HepG2 (cell line): ENCODE results near the gene CYP4F8. TPM values are rescaled to one million over a fixed set of nuclear protein-coding genes. Genes with fewer than 3 reads are reported as not detected.
A peak's percentile ranks its signal among the peaks of the same experiment; 100 is the strongest.

Source experiments
- KDM4B ChIP-seq: sonication (generic); formaldehyde crosslinking; IDR thresholded peaks from 2 replicates; pipeline ENCODE4 v1.4.0; 2020; ENCODE audit warnings: missing genetic modification reagents
- RAD51 ChIP-seq: fragments of 450-650 bp; IDR thresholded peaks from 2 replicates; pipeline ENCODE4 v1.6.1; 2016; ENCODE audit warnings: borderline replicate concordance
- SMYD3 ChIP-seq: sonication (generic); formaldehyde crosslinking; IDR thresholded peaks from 2 replicates; pipeline ENCODE4 v1.8.1; 2023; ENCODE audit warnings: mild to moderate bottlenecking, missing genetic modification reagents
- SNAPC2 ChIP-seq: sonication (generic); formaldehyde crosslinking; IDR thresholded peaks from 2 replicates; pipeline ENCODE4 v1.8.1; 2022; ENCODE audit warnings: mild to moderate bottlenecking, missing genetic modification reagents
- SRF ChIP-seq: IDR thresholded peaks from 2 replicates; pipeline ENCODE4 v1.6.1; 2011; ENCODE audit warnings: mild to moderate bottlenecking, low read depth, low read length, moderate library complexity
- TBP ChIP-seq: sonication (generic); formaldehyde crosslinking; IDR thresholded peaks from 2 replicates; pipeline ENCODE4 v1.5.0; 2020; ENCODE audit warnings: missing genetic modification reagents
- ZKSCAN1 ChIP-seq: fragments of 150-350 bp; IDR thresholded peaks from 2 replicates; pipeline ENCODE4 v1.6.1; 2014; ENCODE audit warnings: low read length
- ZNF891 ChIP-seq: sonication (generic); formaldehyde crosslinking; IDR thresholded peaks from 2 replicates; pipeline ENCODE4 v1.5.0; 2020; ENCODE audit warnings: mild to moderate bottlenecking, missing genetic modification reagents
- polyA plus RNA-seq, 8 experiments: library from polyadenylated mRNA; depleted of rRNA in 3 of 8; stranded (reverse) in 7 of 8; unstranded in 1 of 8; fragments of >200 nt; fragmentation: Illumina TruSeq in 4 of 8; extraction: Trizol in 4 of 8; gene quantifications; 2 replicates each; pipeline versions ENCODE4 v1.2.1 to v1.2.3, GENCODE V29; 2011 to 2016; ENCODE audit warnings: low read depth in 4 of 8, missing spikeins in 1 of 8, mixed read lengths in 1 of 8; ENCODE audit not compliant: insufficient read depth in 1 of 8
- total RNA-seq, 5 experiments: library from RNA; depleted of rRNA; stranded (reverse); fragments of >200 nt; fragmentation: Illumina TruSeq; extraction: Trizol; gene quantifications; 2 replicates each; pipeline ENCODE4 v1.2.3, GENCODE V29; 2016; ENCODE audit warnings: low read depth in 1 of 5
- TF ChIP-seq, protein P1 (sequence below): sonication (generic); formaldehyde crosslinking; IDR thresholded peaks from 2 replicates; pipeline ENCODE4 v1.4.0; 2020; ENCODE audit warnings: missing genetic modification reagents, borderline replicate concordance
- TF ChIP-seq, protein P2 (sequence below): IDR thresholded peaks from 2 replicates; pipeline ENCODE4 v1.6.1; 2016
- TF ChIP-seq, protein P3 (sequence below): sonication (generic); formaldehyde crosslinking; IDR thresholded peaks from 2 replicates; pipeline ENCODE4 v1.4.0; 2020; ENCODE audit warnings: missing genetic modification reagents
- TF ChIP-seq, protein P4 (sequence below), 2 experiments: sonication (generic) in 1 of 2; formaldehyde crosslinking in 1 of 2; IDR thresholded peaks; 2 replicates each; pipeline versions ENCODE4 v1.4.0 to v1.6.1; 2018 to 2020; ENCODE audit warnings: missing genetic modification reagents in 2 of 2, borderline replicate concordance in 1 of 2, low read depth in 1 of 2, mild to moderate bottlenecking in 1 of 2, missing biosample characterization in 1 of 2
- TF ChIP-seq, protein P5 (sequence below): sonication (generic); formaldehyde crosslinking; IDR thresholded peaks from 2 replicates; pipeline ENCODE4 v1.8.1; 2023; ENCODE audit warnings: mild to moderate bottlenecking, moderate library complexity, missing genetic modification reagents
- TF ChIP-seq, protein P6 (sequence below): sonication (generic); formaldehyde crosslinking; IDR thresholded peaks from 2 replicates; pipeline ENCODE4 v1.5.0; 2020; ENCODE audit warnings: mild to moderate bottlenecking, missing genetic modification reagents, borderline replicate concordance

Gene CYP4F8
- total and polyA plus RNA-seq, 2 of the 13 experiments (the other 11 are each of a cell fraction or from before 2014, with no cell fraction given) = not detected

DNA sequence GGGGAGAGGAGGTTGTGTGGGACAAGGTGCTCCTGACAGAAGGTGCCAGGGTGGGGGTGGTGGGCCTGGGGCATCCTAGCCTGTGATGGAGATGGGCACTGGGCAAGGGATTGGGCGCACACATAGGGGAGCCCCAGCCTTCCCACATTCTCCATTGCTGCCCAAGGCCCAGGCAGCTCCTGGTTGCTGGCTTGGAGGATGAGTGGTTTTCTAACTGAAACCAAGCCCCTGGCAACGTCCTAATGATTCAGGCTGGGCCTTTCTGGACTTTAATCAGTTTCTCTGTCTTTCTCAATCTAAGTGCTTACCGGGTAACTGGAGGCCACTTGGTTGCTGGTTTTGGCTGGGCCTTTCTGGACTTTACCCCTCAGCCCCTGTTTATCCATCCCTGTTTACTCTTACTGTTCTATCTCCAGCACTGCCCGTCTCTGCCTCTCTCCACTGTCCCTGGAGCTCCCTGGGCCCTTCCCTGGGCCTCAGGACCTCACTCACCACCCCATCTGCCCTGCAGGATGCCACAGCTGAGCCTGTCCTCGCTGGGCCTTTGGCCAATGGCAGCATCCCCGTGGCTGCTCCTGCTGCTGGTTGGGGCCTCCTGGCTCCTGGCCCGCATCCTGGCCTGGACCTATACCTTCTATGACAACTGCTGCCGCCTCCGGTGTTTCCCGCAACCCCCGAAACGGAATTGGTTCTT, 26.0 kb downstream of the CYP4F8 start (continued):
- TF ChIP-seq, protein P1, sequence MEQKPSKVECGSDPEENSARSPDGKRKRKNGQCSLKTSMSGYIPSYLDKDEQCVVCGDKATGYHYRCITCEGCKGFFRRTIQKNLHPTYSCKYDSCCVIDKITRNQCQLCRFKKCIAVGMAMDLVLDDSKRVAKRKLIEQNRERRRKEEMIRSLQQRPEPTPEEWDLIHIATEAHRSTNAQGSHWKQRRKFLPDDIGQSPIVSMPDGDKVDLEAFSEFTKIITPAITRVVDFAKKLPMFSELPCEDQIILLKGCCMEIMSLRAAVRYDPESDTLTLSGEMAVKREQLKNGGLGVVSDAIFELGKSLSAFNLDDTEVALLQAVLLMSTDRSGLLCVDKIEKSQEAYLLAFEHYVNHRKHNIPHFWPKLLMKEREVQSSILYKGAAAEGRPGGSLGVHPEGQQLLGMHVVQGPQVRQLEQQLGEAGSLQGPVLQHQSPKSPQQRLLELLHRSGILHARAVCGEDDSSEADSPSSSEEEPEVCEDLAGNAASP = peak; percentile 53
- TF ChIP-seq TBP = no peak
- TF ChIP-seq ZKSCAN1 = no peak
- TF ChIP-seq SMYD3 (CRISPR knock-in tag) = no peak
- TF ChIP-seq ZNF891 = no peak
- TF ChIP-seq, protein P2, sequence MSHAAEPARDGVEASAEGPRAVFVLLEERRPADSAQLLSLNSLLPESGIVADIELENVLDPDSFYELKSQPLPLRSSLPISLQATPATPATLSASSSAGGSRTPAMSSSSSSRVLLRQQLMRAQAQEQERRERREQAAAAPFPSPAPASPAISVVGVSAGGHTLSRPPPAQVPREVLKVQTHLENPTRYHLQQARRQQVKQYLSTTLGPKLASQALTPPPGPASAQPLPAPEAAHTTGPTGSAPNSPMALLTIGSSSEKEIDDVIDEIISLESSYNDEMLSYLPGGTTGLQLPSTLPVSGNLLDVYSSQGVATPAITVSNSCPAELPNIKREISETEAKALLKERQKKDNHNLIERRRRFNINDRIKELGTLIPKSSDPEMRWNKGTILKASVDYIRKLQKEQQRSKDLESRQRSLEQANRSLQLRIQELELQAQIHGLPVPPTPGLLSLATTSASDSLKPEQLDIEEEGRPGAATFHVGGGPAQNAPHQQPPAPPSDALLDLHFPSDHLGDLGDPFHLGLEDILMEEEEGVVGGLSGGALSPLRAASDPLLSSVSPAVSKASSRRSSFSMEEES (CRISPR knock-in tag) = no peak
- TF ChIP-seq, protein P3, sequence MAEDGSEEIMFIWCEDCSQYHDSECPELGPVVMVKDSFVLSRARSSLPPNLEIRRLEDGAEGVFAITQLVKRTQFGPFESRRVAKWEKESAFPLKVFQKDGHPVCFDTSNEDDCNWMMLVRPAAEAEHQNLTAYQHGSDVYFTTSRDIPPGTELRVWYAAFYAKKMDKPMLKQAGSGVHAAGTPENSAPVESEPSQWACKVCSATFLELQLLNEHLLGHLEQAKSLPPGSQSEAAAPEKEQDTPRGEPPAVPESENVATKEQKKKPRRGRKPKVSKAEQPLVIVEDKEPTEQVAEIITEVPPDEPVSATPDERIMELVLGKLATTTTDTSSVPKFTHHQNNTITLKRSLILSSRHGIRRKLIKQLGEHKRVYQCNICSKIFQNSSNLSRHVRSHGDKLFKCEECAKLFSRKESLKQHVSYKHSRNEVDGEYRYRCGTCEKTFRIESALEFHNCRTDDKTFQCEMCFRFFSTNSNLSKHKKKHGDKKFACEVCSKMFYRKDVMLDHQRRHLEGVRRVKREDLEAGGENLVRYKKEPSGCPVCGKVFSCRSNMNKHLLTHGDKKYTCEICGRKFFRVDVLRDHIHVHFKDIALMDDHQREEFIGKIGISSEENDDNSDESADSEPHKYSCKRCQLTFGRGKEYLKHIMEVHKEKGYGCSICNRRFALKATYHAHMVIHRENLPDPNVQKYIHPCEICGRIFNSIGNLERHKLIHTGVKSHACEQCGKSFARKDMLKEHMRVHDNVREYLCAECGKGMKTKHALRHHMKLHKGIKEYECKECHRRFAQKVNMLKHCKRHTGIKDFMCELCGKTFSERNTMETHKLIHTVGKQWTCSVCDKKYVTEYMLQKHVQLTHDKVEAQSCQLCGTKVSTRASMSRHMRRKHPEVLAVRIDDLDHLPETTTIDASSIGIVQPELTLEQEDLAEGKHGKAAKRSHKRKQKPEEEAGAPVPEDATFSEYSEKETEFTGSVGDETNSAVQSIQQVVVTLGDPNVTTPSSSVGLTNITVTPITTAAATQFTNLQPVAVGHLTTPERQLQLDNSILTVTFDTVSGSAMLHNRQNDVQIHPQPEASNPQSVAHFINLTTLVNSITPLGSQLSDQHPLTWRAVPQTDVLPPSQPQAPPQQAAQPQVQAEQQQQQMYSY (CRISPR knock-in tag) = no peak
- TF ChIP-seq, protein P4, sequence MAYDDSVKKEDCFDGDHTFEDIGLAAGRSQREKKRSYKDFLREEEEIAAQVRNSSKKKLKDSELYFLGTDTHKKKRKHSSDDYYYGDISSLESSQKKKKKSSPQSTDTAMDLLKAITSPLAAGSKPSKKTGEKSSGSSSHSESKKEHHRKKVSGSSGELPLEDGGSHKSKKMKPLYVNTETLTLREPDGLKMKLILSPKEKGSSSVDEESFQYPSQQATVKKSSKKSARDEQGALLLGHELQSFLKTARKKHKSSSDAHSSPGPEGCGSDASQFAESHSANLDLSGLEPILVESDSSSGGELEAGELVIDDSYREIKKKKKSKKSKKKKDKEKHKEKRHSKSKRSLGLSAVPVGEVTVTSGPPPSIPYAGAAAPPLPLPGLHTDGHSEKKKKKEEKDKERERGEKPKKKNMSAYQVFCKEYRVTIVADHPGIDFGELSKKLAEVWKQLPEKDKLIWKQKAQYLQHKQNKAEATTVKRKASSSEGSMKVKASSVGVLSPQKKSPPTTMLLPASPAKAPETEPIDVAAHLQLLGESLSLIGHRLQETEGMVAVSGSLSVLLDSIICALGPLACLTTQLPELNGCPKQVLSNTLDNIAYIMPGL (CRISPR knock-in tag; IDR thresholded peaks at IDR 0.05; ENCODE audit: borderline replicate concordance in 1 of 2, low read depth in 1 of 2) = 0 out of 4 replicates have a peak, but pooled peaks of 1 of the 2 experiments have one; percentile 39
- no peak for TF ChIP-seq SRF
- no peak for TF ChIP-seq KDM4B (CRISPR knock-in tag)
- TF ChIP-seq RAD51 = no peak
- no peak for TF ChIP-seq SNAPC2 (CRISPR knock-in tag)
- TF ChIP-seq, protein P5, sequence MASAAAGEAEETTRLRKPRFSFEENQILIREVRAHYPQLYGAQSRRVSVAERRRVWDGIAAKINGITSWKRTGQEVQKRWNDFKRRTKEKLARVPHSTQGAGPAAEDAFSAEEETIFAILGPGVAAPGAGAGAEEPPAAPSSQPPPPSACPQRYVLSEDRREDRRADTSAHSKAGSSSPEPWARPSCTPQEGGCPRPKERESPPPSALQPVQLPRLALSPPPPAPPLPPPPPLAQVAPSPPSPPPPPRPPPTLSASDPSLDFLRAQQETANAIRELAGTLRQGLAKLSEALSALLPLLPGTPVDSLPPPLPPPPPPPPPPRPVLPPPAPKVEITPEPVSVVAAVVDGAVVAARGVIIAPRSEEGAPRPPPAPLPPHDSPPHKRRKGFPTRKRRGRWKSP (CRISPR knock-in tag) = no peak
- TF ChIP-seq, protein P6, sequence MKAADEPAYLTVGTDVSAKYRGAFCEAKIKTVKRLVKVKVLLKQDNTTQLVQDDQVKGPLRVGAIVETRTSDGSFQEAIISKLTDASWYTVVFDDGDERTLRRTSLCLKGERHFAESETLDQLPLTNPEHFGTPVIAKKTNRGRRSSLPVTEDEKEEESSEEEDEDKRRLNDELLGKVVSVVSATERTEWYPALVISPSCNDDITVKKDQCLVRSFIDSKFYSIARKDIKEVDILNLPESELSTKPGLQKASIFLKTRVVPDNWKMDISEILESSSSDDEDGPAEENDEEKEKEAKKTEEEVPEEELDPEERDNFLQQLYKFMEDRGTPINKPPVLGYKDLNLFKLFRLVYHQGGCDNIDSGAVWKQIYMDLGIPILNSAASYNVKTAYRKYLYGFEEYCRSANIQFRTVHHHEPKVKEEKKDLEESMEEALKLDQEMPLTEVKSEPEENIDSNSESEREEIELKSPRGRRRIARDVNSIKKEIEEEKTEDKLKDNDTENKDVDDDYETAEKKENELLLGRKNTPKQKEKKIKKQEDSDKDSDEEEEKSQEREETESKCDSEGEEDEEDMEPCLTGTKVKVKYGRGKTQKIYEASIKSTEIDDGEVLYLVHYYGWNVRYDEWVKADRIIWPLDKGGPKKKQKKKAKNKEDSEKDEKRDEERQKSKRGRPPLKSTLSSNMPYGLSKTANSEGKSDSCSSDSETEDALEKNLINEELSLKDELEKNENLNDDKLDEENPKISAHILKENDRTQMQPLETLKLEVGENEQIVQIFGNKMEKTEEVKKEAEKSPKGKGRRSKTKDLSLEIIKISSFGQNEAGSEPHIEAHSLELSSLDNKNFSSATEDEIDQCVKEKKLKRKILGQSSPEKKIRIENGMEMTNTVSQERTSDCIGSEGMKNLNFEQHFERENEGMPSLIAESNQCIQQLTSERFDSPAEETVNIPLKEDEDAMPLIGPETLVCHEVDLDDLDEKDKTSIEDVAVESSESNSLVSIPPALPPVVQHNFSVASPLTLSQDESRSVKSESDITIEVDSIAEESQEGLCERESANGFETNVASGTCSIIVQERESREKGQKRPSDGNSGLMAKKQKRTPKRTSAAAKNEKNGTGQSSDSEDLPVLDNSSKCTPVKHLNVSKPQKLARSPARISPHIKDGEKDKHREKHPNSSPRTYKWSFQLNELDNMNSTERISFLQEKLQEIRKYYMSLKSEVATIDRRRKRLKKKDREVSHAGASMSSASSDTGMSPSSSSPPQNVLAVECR (CRISPR knock-in tag) = peak; percentile 64; the same call in 1 of the 2 replicates
